NCI-H774 (cell line): ENCODE data around the gene INS.
"Not testable (repeated sequence)": the region's sequence is repeated elsewhere in the genome, so short reads cannot be mapped to it uniquely, and the experiment has no call there.

Experiments
- DNase-seq: peaks from one replicate; lab custom pipeline; 2025; lab: John Stamatoyannopoulos, UW

The INS gene

GRCh38 chr11:2132874-2133240, 28.2 kb downstream of the INS start:
- DNase-seq, result no peak

GRCh38 chr11:2132246-2132645, 28.8 kb downstream of the INS start:
- DNase-seq, result no peak

- DNase-seq, result no peak
Observed at GRCh38 chr11:2131371-2132236, 29.4 kb downstream of the INS start.

- DNase-seq, result no peak
Observed at GRCh38 chr11:2130881-2131352, 30.1 kb downstream of the INS start.

GRCh38 chr11:2129699-2130366, 31.2 kb downstream of the INS start:
- DNase-seq, result no peak

GRCh38 chr11:2129308-2129698, 31.7 kb downstream of the INS start:
- DNase-seq, result no peak

GRCh38 chr11:2128511-2129307, 32.3 kb downstream of the INS start:
- DNase-seq, result no peak

GRCh38 chr11:2128130-2128510, 32.9 kb downstream of the INS start:
- DNase-seq, result no peak

- DNase-seq, result no peak
Observed at GRCh38 chr11:2127482-2128129, 33.4 kb downstream of the INS start.

GRCh38 chr11:2126520-2127085, 34.4 kb downstream of the INS start:
- DNase-seq, result no peak

- DNase-seq, result not testable (repeated sequence)
Observed at GRCh38 chr11:2124736-2125484, 36.1 kb downstream of the INS start.

GRCh38 chr11:2123628-2123960, 37.4 kb downstream of the INS start:
- DNase-seq, result no peak

GRCh38 chr11:2122907-2123627, 37.9 kb downstream of the INS start:
- DNase-seq, result no peak

- DNase-seq, result no peak
Observed at GRCh38 chr11:2122222-2122906, 38.6 kb downstream of the INS start.

- no peak for DNase-seq
Observed at GRCh38 chr11:2121227-2122130, 39.5 kb downstream of the INS start.

- DNase-seq, result no peak
Observed at GRCh38 chr11:2120359-2121100, 40.5 kb downstream of the INS start.

GRCh38 chr11:2118677-2119076, 42.3 kb downstream of the INS start:
- DNase-seq, result no peak

- DNase-seq, result no peak
Observed at GRCh38 chr11:2116680-2117079, 44.3 kb downstream of the INS start.
